NCI-H2196 (cell line): ENCODE results near the gene DZANK1.
"Not testable (repeated sequence)": the region's sequence is repeated elsewhere in the genome, so short reads cannot be mapped to it uniquely, and the experiment has no call there.

Experiments
- DNase-seq: peaks from one replicate; lab custom pipeline; 2025; ENCODE audit not compliant: unreplicated experiment; lab: John Stamatoyannopoulos, UW

Gene DZANK1

GRCh38 chr20:18440403-18440802, 26.4 kb downstream of the DZANK1 start:
- no peak for DNase-seq

- no peak for DNase-seq
These were observed 30.0 kb downstream of the DZANK1 start for GRCh38 chr20:18436847-18437246.

- DNase-seq, result no peak
These were observed 35.6 kb downstream of the DZANK1 start for GRCh38 chr20:18431206-18431605.

GRCh38 chr20:18430172-18430826, 36.5 kb downstream of the DZANK1 start:
- no peak for DNase-seq

GRCh38 chr20:18428490-18429173, 38.2 kb downstream of the DZANK1 start:
- DNase-seq, result peak; percentile 38

GRCh38 chr20:18427214-18427613, 39.6 kb downstream of the DZANK1 start:
- DNase-seq, result no peak

GRCh38 chr20:18421608-18422007, 45.2 kb downstream of the DZANK1 start:
- DNase-seq, result no peak

GRCh38 chr20:18416486-18416885, 50.3 kb downstream of the DZANK1 start:
- DNase-seq, result no peak

GRCh38 chr20:18414140-18414539, 52.7 kb downstream of the DZANK1 start:
- DNase-seq, result no peak

GRCh38 chr20:18412221-18412901, 54.5 kb downstream of the DZANK1 start:
- no peak for DNase-seq

- no peak for DNase-seq
These were observed 61.0 kb downstream of the DZANK1 start for GRCh38 chr20:18405826-18406225.

- no peak for DNase-seq
These were observed 62.7 kb downstream of the DZANK1 start for GRCh38 chr20:18404172-18404571.

GRCh38 chr20:18403269-18403668, 63.6 kb downstream of the DZANK1 start:
- no peak for DNase-seq

GRCh38 chr20:18401305-18401704, 65.5 kb downstream of the DZANK1 start:
- no peak for DNase-seq

GRCh38 chr20:18400460-18400859, 66.4 kb downstream of the DZANK1 start:
- no peak for DNase-seq

GRCh38 chr20:18398713-18399112, 68.1 kb downstream of the DZANK1 start:
- not testable (repeated sequence) for DNase-seq

GRCh38 chr20:18397030-18397429, 69.8 kb downstream of the DZANK1 start:
- DNase-seq, result no peak

GRCh38 chr20:18395544-18395943, 71.3 kb downstream of the DZANK1 start:
- DNase-seq, result no peak

GRCh38 chr20:18394363-18394762, 72.5 kb downstream of the DZANK1 start:
- no peak for DNase-seq

GRCh38 chr20:18391686-18392085, 75.1 kb downstream of the DZANK1 start:
- DNase-seq, result no peak

GRCh38 chr20:18390201-18390600, 76.6 kb downstream of the DZANK1 start:
- no peak for DNase-seq

- DNase-seq, result no peak
These were observed 78.0 kb downstream of the DZANK1 start for GRCh38 chr20:18388860-18389259.
